Prostate gland (tissue), 2 donors: ENCODE measurements around the gene BTNL8.

Source experiments
- POLR2A ChIP-seq: fragments of 450-650 bp; IDR thresholded peaks from one replicate; pipeline ENCODE4 v1.6.1; 2016; ENCODE audit warnings: antibody characterized with exemption, mild to moderate bottlenecking
- TF ChIP-seq, protein P1 (sequence below), 4 experiments: fragments of 200-600 bp in 2 of 4; fragments of 450-650 bp in 2 of 4; sonication (generic) in 2 of 4; IDR thresholded peaks; 1 replicate in 3 of 4; 2 replicates in 1 of 4; pipeline ENCODE4 v1.5.1; 2016 to 2019; ENCODE audit warnings: antibody characterized with exemption in 4 of 4, mild to moderate bottlenecking in 2 of 4, moderate library complexity in 2 of 4

DNA sequence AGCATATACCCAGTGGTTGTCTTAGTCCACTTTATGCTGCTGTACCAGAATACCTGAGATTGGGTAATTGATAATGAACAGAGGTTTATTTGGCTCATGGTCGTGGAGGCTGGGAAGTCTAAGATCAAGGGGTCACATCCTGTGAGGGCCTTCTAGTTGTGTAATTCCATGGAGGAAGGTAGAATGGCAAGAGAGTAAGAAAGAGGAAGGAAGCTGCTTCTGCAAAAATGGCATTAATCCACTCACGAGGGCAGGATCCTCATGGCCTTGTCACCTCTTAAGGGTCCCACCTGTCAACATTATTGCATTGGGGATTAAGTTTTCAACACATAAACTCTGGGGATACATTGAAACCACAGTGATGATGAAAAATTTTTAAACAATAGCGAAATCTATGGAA, 17.0 kb downstream of the BTNL8 start:
- TF ChIP-seq POLR2A = no peak
- TF ChIP-seq, protein P1, sequence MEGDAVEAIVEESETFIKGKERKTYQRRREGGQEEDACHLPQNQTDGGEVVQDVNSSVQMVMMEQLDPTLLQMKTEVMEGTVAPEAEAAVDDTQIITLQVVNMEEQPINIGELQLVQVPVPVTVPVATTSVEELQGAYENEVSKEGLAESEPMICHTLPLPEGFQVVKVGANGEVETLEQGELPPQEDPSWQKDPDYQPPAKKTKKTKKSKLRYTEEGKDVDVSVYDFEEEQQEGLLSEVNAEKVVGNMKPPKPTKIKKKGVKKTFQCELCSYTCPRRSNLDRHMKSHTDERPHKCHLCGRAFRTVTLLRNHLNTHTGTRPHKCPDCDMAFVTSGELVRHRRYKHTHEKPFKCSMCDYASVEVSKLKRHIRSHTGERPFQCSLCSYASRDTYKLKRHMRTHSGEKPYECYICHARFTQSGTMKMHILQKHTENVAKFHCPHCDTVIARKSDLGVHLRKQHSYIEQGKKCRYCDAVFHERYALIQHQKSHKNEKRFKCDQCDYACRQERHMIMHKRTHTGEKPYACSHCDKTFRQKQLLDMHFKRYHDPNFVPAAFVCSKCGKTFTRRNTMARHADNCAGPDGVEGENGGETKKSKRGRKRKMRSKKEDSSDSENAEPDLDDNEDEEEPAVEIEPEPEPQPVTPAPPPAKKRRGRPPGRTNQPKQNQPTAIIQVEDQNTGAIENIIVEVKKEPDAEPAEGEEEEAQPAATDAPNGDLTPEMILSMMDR (IDR thresholded peaks at IDR 0.05) = no peak
